Stimulated activated CD4-positive, alpha-beta T cell treated with anti-CD3 and anti-CD28 coated beads, Interleukin-4, amount 100 ng/mL, for 1 hour (primary cell): Measurements from ENCODE around the gene COQ3.
"Not testable (repeated sequence)": the region's sequence is repeated elsewhere in the genome, so short reads cannot be mapped to it uniquely, and the experiment has no call there.

Experiments used
- DNase-seq: peaks from one replicate; pipeline ENCODE4 v3.0.0-alpha.2; 2020

Gene COQ3

DNA sequence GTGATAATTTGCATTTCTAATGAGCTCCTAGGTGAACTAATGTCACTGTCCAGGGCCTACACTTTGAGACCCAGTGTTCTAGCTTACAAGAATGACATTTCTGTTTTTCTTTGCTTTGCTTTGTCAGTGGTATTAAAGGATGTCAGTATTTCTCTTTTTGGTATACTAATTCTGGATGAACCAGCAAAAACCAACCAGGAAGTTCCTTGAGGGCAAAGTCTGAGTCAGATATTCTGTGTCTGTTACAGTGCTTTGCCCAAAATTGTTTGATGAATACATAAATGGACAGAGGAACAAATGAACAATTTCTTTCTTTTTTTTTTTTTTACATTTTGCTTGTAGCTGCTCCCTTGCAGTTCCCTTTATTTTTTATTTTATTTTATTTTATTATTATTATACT is 15.4 kb downstream of the COQ3 start:
- no peak for DNase-seq

GRCh38 chr6:99369533-99369932 is 24.5 kb downstream of the COQ3 start:
- DNase-seq, result no peak

- no peak for DNase-seq
These were observed 27.1 kb downstream of the COQ3 start for GRCh38 chr6:99366852-99367251.

DNA sequence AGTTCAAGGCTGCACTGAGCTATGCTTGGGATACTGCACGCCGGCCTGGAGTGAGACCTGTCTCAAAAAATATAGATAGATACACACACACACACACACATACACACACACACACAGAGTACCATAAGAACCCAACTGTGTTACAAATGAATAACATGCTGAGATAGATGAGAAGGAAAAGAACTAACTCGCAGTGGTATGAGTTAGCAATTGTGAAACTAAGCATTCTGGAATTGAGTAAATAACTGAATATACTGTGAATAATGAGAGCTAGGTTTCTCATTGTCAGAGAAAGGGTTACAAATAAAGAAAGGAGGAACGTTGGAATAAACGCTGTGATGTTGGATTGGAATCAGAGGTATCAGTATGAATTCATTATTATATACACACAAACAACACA is 30.0 kb downstream of the COQ3 start:
- no peak for DNase-seq

DNA sequence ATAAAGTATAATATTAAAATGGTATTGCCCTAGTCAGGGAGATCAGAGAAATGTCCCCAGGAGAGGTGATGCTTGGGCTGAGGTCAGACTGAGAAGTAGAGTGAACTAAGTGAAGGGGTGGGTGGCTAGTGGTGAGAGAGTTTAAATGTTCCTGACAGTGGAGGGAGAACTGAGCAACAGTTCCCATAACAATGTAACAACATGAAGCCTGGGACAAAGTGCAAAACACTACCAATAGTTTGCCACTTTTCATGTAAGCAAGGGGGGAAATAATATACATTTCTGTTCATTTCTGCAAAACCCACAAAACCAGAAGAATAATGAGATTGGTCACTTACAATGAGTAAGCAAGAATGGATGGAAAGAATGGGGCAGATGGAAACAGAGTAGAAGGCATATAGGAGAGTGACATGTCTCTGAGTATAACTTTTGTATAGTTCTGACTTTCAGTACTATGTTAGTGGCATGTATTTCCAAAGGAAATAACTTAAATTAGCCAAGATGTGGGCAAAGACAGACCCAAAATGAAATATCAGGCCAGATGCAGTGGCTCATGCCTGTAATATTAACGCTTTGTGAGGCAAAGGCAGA is 31.2 kb downstream of the COQ3 start:
- DNase-seq, result no peak

DNA sequence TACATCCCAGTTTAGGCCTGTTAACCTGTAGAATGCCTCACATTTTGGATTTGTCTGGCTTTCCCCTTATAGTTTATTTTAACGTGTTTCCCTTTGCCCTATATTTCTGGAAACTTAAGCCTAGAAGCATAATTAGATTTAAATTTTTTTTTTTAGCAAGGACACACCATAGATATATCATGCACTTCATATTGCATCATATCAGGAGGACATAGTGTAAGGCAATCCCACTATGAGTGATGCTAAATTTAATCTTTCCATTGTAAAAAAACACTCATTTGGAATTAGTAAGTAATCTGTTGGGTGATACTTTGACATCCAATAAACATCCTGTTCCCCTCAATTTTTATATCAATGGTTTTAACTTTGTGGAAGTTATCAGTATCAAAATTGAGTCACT is 34.2 kb downstream of the COQ3 start:
- DNase-seq, result no peak

DNA sequence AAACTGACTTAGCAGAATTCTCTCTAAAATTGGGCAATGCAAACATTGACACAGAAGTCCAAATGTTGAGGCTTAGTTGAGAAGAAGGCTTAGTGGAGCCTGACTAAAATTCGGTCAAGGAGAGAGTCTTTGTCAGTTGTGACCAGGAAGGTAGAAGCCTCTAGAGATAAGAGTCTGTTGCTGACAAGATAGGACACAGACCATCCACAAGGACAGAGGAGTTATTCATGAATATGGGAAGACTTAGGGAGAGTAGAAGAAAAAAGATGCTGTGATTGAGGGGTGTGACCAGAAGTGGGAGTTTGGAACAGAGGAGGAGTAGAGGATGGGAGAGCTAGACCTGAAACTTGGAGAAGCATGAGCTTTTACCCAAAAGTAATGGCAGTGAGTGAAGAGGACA is 37.4 kb downstream of the COQ3 start:
- DNase-seq, result no peak

GRCh38 chr6:99354983-99355382 is 39.0 kb downstream of the COQ3 start:
- DNase-seq, result no peak

- DNase-seq, result no peak
These were observed 40.9 kb downstream of the COQ3 start for GRCh38 chr6:99353126-99353525.

GRCh38 chr6:99350573-99350972 is 43.4 kb downstream of the COQ3 start:
- DNase-seq, result no peak

GRCh38 chr6:99349171-99350141 is 44.5 kb downstream of the COQ3 start, which contains the start of gene FAXC:
Gene FAXC, minus strand, starts transcription at chr6:99349674. Its CDS starts 302 bp downstream, at chr6:99349372.
- DNase-seq, result no peak

GRCh38 chr6:99348288-99349170 is 45.5 kb downstream of the COQ3 start:
- DNase-seq, result no peak

DNA sequence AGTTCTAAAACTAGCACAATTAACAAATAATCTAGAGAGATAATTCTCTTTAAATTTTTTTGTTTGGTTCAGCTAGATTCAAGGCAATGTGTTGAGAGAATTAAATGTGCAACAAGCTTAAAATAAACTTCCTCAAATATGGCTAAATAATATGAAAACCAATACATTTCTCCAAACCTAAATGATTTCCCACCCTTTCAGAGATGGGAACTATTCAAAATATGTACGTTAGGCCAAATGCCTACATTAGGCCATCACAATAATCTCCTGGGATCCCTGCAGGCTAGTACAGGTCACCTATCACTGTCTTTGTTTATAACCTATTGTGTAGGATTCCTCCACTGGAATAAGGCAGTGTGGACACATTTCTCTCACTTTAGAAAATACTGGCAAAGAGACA is 46.2 kb downstream of the COQ3 start:
- no peak for DNase-seq

DNA sequence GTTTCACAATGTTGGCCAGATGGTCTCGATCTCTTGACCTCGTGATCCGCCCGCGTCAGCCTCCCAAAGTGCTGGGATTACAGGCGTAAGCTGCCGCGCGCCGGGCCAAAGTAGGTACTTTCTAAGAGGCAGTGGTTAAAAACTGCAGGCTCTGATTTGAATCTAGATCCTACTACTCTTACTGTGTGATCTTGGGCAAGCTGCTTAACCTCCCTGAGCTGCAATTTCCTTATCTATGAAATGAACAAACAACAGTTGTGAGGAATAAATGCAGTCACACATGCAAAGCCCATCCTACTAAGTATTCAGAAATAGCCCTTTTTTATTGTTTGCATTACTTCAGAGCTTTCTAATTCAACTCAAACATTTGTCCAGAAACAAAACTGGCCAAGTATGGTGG is 47.4 kb downstream of the COQ3 start:
- DNase-seq, result no peak

DNA sequence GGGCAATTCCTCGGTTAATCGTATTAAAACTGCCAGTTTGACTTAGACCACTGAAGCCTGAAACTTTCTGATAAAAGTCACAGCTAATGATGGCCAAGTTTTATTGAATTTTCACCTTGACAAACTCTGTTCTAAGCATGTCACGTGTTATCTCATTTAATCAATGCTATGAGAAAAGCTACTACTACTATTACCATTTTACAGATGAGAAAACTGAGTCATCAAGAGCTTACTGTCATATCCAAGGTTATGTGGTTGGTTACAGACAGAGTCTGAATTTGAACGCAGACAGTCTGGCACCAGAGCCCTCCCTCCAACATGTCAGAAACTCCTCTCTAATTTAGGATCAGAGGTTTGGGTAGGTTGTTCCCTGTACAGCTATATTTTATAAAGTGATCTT is 48.8 kb downstream of the COQ3 start:
- DNase-seq, result no peak

GRCh38 chr6:99344289-99344688 is 49.7 kb downstream of the COQ3 start:
- no peak for DNase-seq

GRCh38 chr6:99341862-99342455 is 52.0 kb downstream of the COQ3 start:
- no peak for DNase-seq

- no peak for DNase-seq
These were observed 55.8 kb downstream of the COQ3 start for GRCh38 chr6:99338188-99338587.

DNA sequence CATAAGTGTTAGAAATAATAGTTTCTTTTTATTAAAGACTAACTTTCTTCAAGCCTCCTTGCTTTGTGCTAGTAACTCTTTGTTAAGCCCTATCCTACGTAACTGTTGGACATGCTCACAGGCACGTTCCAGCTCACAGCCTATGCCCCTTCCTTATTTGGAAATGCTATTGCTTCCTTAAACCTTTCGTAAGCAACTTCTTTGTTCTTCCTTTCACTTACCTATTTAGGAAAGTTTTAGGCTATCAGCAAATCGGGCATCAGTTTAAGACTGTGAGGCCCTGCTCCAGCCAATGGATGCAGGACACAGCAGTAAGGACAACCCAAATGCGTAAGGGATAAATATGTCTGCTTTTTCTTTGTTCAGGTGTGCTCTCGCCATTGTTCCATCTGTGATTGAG is 58.7 kb downstream of the COQ3 start:
- not testable (repeated sequence) for DNase-seq

DNA sequence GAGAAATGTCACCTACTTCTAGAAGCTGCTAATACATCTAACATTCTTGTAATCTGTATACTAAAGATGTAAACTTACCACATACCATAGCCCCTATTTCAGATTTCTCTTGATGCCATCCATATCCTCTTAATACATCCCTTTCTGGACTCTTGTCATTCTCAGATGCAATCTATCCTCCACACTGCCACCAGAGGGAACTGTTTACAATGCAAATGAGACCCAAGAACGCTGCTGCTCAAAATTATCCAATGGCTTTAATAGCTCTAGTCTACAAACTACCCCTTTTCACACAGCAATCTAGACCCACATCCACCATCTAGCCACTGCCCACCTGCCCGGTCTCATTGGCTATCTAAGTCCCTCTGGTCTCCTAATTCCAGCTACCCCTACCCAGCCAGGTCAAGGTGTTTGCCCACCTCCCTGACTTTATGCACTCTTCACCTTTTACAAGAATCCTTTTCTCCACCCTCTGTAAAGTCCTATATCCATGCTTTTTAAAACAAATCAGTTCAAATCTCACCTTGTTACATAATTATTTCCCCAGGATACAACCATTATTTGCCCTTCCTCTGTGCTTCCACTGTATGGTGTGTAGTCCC is 59.4 kb downstream of the COQ3 start:
- DNase-seq, result no peak

GRCh38 chr6:99333068-99333467 is 60.9 kb downstream of the COQ3 start:
- no peak for DNase-seq

DNA sequence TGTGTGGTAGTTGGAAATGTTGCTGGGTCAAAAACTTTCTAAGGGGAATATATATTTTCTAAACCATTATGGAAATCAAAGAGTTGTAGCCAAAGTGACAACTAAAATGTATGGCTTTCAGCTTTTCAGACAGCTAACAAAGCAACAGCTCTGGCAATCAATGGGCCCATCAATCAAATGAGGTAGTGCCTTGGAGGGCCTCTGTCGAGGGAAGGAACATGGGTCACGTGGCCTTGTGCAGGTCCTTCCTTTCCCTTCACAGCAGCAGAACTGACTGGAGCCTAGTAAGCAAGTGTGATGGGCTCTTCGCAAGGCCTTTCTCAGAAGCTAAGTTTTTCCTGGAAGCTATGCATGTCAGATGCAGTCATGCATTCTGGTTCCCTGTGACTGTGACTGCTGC is 62.5 kb downstream of the COQ3 start:
- DNase-seq, result no peak

DNA sequence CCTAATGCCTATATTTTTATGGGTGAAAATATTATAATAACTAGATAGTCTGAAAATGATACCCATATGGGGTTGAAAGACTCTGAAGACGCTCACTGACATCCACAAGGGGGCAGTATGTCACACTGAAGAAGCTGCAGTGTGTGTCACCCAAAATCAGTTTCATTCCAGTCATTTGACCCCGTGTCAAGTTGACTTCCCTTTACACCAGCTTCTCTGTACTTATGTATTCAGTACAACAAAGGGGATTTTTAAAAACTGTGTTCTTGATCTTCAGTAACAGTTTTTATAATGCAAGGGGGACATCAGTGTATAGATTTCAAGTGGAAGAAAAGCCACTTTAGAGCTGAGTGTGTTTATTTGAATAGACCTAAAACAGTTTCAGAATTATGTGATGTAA is 63.8 kb downstream of the COQ3 start:
- peak; percentile 45 for DNase-seq
